HEK293 (cell line): ENCODE measurements around the gene HIPK2.

ENCODE experiments used
- CTCF ChIA-PET: fragments of 350-600 bp; formaldehyde crosslinking; extraction: SDS; loops from one replicate; lab custom pipeline; 2021; ENCODE audit warnings: antibody characterized with exemption; lab: Yijun Ruan, JAX
- POLR2A ChIA-PET: fragments of 300-600 bp; formaldehyde crosslinking; extraction: SDS; loops from one replicate; lab custom pipeline; 2020; ENCODE audit warnings: antibody characterized with exemption, inconsistent platforms; lab: Yijun Ruan, JAX
- H3K27ac ChIP-seq: fragments of 200-500 bp; sonication (Bioruptor generic); 2 replicates; pipeline ENCODE4 v1.5.1; 2014; ENCODE audit warnings: low read depth, low read length, control low read depth, inconsistent platforms; ENCODE audit errors: extremely low read depth
- H3K36me3 ChIP-seq, 2 experiments: fragments of 200-500 bp in 1 of 2; sonication (Bioruptor generic) in 1 of 2; 1 replicate in 1 of 2; 2 replicates in 1 of 2; pipeline ENCODE4 v1.5.1; 2014 to 2017; ENCODE audit warnings: inconsistent platforms in 2 of 2, low read length in 2 of 2; ENCODE audit not compliant: control insufficient read depth in 2 of 2, insufficient read depth in 1 of 2
- H3K4me1 ChIP-seq: fragments of 200-500 bp; sonication (Bioruptor generic); 2 replicates; pipeline ENCODE4 v1.5.1; 2014; ENCODE audit warnings: mild to moderate bottlenecking, low read length, inconsistent platforms; ENCODE audit not compliant: control insufficient read depth, insufficient read depth
- H3K4me3 ChIP-seq: 2 replicates; pipeline ENCODE4 v1.5.1; 2011; ENCODE audit warnings: low read depth, mild to moderate bottlenecking, control low read depth, low read length, moderate library complexity
- H3K9me3 ChIP-seq: fragments of 200-500 bp; sonication (Bioruptor generic); 2 replicates; pipeline ENCODE4 v1.5.1; 2014; ENCODE audit warnings: low read depth, low read length, inconsistent platforms; ENCODE audit not compliant: control insufficient read depth, insufficient read depth
- FEZF1 ChIP-seq: fragments of 450-650 bp; formaldehyde crosslinking; IDR thresholded peaks from 2 replicates; pipeline ENCODE4 v1.5.1; 2016; ENCODE audit warnings: missing biosample characterization, missing genetic modification characterization
- SP3 ChIP-seq: fragments of 450-650 bp; formaldehyde crosslinking; IDR thresholded peaks from 2 replicates; pipeline ENCODE4 v1.5.1; 2016; ENCODE audit warnings: missing biosample characterization, missing genetic modification characterization
- ZBTB10 ChIP-seq: fragments of 450-650 bp; formaldehyde crosslinking; IDR thresholded peaks from 2 replicates; pipeline ENCODE4 v1.5.1; 2016; ENCODE audit warnings: missing biosample characterization, missing genetic modification characterization
- ZBTB17 ChIP-seq: fragments of 450-650 bp; formaldehyde crosslinking; IDR thresholded peaks from 2 replicates; pipeline ENCODE4 v1.5.1; 2016; ENCODE audit warnings: missing biosample characterization, missing genetic modification characterization
- ZBTB49 ChIP-seq: fragments of 450-650 bp; formaldehyde crosslinking; IDR thresholded peaks from 2 replicates; pipeline ENCODE4 v1.5.1; 2016; ENCODE audit warnings: missing biosample characterization, missing genetic modification characterization, low read depth
- ZBTB8A ChIP-seq: fragments of 450-650 bp; formaldehyde crosslinking; IDR thresholded peaks from 2 replicates; pipeline ENCODE4 v1.5.1; 2016; ENCODE audit warnings: missing biosample characterization, missing genetic modification characterization
- ZNF121 ChIP-seq: fragments of 450-650 bp; formaldehyde crosslinking; IDR thresholded peaks from 2 replicates; pipeline ENCODE4 v1.5.1; 2016; ENCODE audit warnings: missing biosample characterization, missing genetic modification characterization
- ZNF146 ChIP-seq: fragments of 450-650 bp; formaldehyde crosslinking; IDR thresholded peaks from 2 replicates; pipeline ENCODE4 v1.5.1; 2016; ENCODE audit warnings: missing biosample characterization, missing genetic modification characterization
- ZNF148 ChIP-seq: fragments of 450-650 bp; formaldehyde crosslinking; IDR thresholded peaks from 2 replicates; pipeline ENCODE4 v1.5.0; 2017; ENCODE audit warnings: missing biosample characterization, missing genetic modification characterization, borderline replicate concordance
- ZNF311 ChIP-seq: fragments of 450-650 bp; formaldehyde crosslinking; IDR thresholded peaks from 2 replicates; pipeline ENCODE4 v1.5.1; 2017; ENCODE audit warnings: missing biosample characterization, missing genetic modification characterization, borderline replicate concordance
- ZNF350 ChIP-seq: fragments of 450-650 bp; formaldehyde crosslinking; IDR thresholded peaks from 2 replicates; pipeline ENCODE4 v1.5.0; 2017; ENCODE audit warnings: missing biosample characterization, mild to moderate bottlenecking, missing genetic modification characterization
- ZNF354C ChIP-seq: fragments of 450-650 bp; formaldehyde crosslinking; IDR thresholded peaks from 2 replicates; pipeline ENCODE4 v1.5.1; 2016; ENCODE audit warnings: missing biosample characterization, missing genetic modification characterization, low read depth, borderline replicate concordance
- ZNF391 ChIP-seq: fragments of 450-650 bp; formaldehyde crosslinking; IDR thresholded peaks from 2 replicates; pipeline ENCODE4 v1.5.1; 2016; ENCODE audit warnings: low read depth, missing biosample characterization, missing genetic modification characterization, borderline replicate concordance
- ZNF416 ChIP-seq: fragments of 450-650 bp; formaldehyde crosslinking; IDR thresholded peaks from 2 replicates; pipeline ENCODE4 v1.5.1; 2016; ENCODE audit warnings: missing biosample characterization, missing genetic modification characterization
- ZNF529 ChIP-seq: fragments of 450-650 bp; formaldehyde crosslinking; IDR thresholded peaks from 2 replicates; pipeline ENCODE4 v1.5.1; 2017; ENCODE audit warnings: missing genetic modification characterization, missing biosample characterization; ENCODE audit not compliant: insufficient replicate concordance
- ZNF561 ChIP-seq: fragments of 450-650 bp; IDR thresholded peaks from 2 replicates; pipeline ENCODE4 v1.5.1; 2018; ENCODE audit warnings: missing biosample characterization, missing genetic modification characterization, borderline replicate concordance
- TF ChIP-seq, protein P1 (sequence below): IDR thresholded peaks from 2 replicates; pipeline ENCODE4 v1.6.1; 2011; ENCODE audit warnings: mild to moderate bottlenecking, low read depth, low read length, borderline replicate concordance
- TF ChIP-seq, protein P2 (sequence below): fragments of 450-650 bp; formaldehyde crosslinking; IDR thresholded peaks from 2 replicates; pipeline ENCODE4 v1.5.1; 2016; ENCODE audit warnings: missing biosample characterization, missing genetic modification characterization
- TF ChIP-seq, protein P3 (sequence below): fragments of 450-650 bp; formaldehyde crosslinking; IDR thresholded peaks from 2 replicates; pipeline ENCODE4 v1.5.1; 2016; ENCODE audit warnings: missing biosample characterization, missing genetic modification characterization, low read depth

The HIPK2 gene

DNA sequence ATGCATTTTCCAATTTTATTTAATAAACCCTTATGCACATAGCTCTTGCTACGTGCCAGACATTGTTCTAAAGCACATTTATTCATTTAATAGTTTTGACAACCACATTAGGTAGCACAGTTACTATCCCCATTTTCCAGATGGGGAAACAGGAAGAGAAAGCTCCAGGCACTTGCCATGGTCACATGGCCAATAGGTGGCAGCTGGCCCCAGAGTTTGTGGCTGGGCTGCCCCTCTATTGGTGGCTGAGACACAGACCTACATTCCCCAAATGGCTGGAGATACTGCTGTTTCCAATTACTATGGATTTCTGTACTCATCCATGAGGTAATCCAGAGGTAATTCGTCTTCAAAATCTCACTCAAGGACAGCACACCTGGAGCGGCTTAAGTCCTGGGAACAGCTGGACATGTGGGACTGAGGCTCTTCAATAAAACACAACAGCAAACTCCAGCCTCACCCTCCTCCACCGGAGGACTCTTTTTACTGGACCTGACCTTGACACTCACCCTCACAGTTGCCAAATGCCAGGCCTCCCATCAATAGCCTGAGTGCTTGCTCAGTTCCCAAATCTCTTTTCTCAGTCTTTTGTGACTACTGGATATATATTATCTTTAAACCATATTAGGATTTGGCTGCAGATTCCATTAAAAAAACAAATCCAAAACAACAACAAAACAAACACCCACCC is 148.3 kb downstream of the HIPK2 start:
- ChIA-PET POLR2A (no interaction called here), CTCF (interaction anchor here (0.9 to 1.5 kb wide), 5 partner anchors 8 to 129 kb away, joined by 3 to 6 read pairs (median 3); no protein-coding TSS in a partner anchor)
- no peak overlapping the region for H3K4me3 ChIP-seq
- no peaks in the 10 kb centered on the region for H3K4me1 ChIP-seq
- TF ChIP-seq ZBTB8A (tag by site-specific recombination) (no peak), ZBTB10 (tag by site-specific recombination) (no peak), ZNF529 (tag by site-specific recombination) (no peak), ZNF148 (tag by site-specific recombination) (no peak), SP3 (tag by site-specific recombination) (no peak), ZNF121 (tag by site-specific recombination) (no peak), ZNF561 (tag by site-specific recombination) (no peak), ZBTB17 (tag by site-specific recombination) (no peak), ZNF350 (tag by site-specific recombination) (no peak), ZNF146 (tag by site-specific recombination) (no peak), ZNF354C (no peak), ZNF311 (tag by site-specific recombination) (no peak), ZNF416 (no peak), FEZF1 (no peak), ZBTB49 (no peak), ZNF391 (tag by site-specific recombination) (no peak)
- TF ChIP-seq, protein P1, sequence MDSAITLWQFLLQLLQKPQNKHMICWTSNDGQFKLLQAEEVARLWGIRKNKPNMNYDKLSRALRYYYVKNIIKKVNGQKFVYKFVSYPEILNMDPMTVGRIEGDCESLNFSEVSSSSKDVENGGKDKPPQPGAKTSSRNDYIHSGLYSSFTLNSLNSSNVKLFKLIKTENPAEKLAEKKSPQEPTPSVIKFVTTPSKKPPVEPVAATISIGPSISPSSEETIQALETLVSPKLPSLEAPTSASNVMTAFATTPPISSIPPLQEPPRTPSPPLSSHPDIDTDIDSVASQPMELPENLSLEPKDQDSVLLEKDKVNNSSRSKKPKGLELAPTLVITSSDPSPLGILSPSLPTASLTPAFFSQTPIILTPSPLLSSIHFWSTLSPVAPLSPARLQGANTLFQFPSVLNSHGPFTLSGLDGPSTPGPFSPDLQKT = no peak
- TF ChIP-seq, protein P2, sequence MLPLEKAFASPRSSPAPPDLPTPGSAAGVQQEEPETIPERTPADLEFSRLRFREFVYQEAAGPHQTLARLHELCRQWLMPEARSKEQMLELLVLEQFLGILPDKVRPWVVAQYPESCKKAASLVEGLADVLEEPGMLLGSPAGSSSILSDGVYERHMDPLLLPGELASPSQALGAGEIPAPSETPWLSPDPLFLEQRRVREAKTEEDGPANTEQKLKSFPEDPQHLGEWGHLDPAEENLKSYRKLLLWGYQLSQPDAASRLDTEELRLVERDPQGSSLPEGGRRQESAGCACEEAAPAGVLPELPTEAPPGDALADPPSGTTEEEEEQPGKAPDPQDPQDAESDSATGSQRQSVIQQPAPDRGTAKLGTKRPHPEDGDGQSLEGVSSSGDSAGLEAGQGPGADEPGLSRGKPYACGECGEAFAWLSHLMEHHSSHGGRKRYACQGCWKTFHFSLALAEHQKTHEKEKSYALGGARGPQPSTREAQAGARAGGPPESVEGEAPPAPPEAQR (tag by site-specific recombination) = no peak
- TF ChIP-seq, protein P3, sequence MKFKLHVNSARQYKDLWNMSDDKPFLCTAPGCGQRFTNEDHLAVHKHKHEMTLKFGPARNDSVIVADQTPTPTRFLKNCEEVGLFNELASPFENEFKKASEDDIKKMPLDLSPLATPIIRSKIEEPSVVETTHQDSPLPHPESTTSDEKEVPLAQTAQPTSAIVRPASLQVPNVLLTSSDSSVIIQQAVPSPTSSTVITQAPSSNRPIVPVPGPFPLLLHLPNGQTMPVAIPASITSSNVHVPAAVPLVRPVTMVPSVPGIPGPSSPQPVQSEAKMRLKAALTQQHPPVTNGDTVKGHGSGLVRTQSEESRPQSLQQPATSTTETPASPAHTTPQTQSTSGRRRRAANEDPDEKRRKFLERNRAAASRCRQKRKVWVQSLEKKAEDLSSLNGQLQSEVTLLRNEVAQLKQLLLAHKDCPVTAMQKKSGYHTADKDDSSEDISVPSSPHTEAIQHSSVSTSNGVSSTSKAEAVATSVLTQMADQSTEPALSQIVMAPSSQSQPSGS (tag by site-specific recombination) = no peak
- no peak overlapping the region for H3K27ac ChIP-seq
- H3K9me3 ChIP-seq = no peaks in the 10 kb centered on the region
- H3K36me3 ChIP-seq = peaks cover 0 to 73% of the 10 kb centered on the region in 2 experiments; a peak in 1 of 3 replicates
